ENCODE results near the gene ABI3.

GRCh38 chr17:49196520-49196919 lies 14.0 kb upstream of the ABI3 start:
- TF ChIP-seq CTCF (conservative IDR thresholded peaks at IDR 0.05) = no peak
- no peak for TF ChIP-seq EZH2 (IDR thresholded peaks at IDR 0.05; ENCODE audit: low read depth)

Data from PC-9 (cell line).